HG02678 (cell line): ENCODE results near the gene UPP2.

ENCODE experiments used
- ATAC-seq: cut with Tn5 transposase; IDR thresholded peaks from one replicate; pipeline ENCODE4 v1.9.1; 2021; ENCODE audit warnings: mild to moderate bottlenecking, moderate library complexity; ENCODE audit not compliant: unreplicated experiment

Gene UPP2

GRCh38 chr2:158135096-158135495 is 33.4 kb downstream of the UPP2 start:
- no peak for ATAC-seq

GRCh38 chr2:158138255-158138654 is 36.6 kb downstream of the UPP2 start:
- ATAC-seq, result no peak

GRCh38 chr2:158140201-158140600 is 38.5 kb downstream of the UPP2 start:
- no peak for ATAC-seq

- ATAC-seq, result no peak
These were observed 40.5 kb downstream of the UPP2 start for GRCh38 chr2:158142165-158142564.

- peak; percentile 48 for ATAC-seq
These were observed 41.1 kb downstream of the UPP2 start for GRCh38 chr2:158142568-158143332.

- no peak for ATAC-seq
These were observed 42.2 kb downstream of the UPP2 start for GRCh38 chr2:158143703-158144360.

GRCh38 chr2:158144914-158145625 is 43.4 kb downstream of the UPP2 start:
- ATAC-seq, result no peak

- no peak for ATAC-seq
These were observed 51.8 kb downstream of the UPP2 start for GRCh38 chr2:158153270-158154015.

- no peak for ATAC-seq
These were observed 52.9 kb downstream of the UPP2 start for GRCh38 chr2:158154596-158154995.

GRCh38 chr2:158172719-158173118 is 71.0 kb downstream of the UPP2 start:
- ATAC-seq, result no peak

GRCh38 chr2:158174495-158174894 is 72.8 kb downstream of the UPP2 start:
- ATAC-seq, result no peak

GRCh38 chr2:158174956-158175355 is 73.3 kb downstream of the UPP2 start:
- ATAC-seq, result no peak

GRCh38 chr2:158178646-158179045 is 77.0 kb downstream of the UPP2 start:
- ATAC-seq, result no peak

GRCh38 chr2:158179660-158180059 is 78.0 kb downstream of the UPP2 start:
- ATAC-seq, result no peak

- ATAC-seq, result no peak
These were observed 79.5 kb downstream of the UPP2 start for GRCh38 chr2:158181171-158181570.

GRCh38 chr2:158182676-158183295 is 81.1 kb downstream of the UPP2 start:
- no peak for ATAC-seq

- ATAC-seq, result no peak
These were observed 82.3 kb downstream of the UPP2 start for GRCh38 chr2:158184001-158184400.

- no peak for ATAC-seq
These were observed 83.1 kb downstream of the UPP2 start for GRCh38 chr2:158184556-158185343.
